ENCODE data around the gene MPPED1. TPM values are rescaled to one million over a fixed set of nuclear protein-coding genes. Genes with fewer than 3 reads are reported as not detected.

The MPPED1 gene
- total RNA-seq, 1 donor from 2014 or later: 0.18 TPM

GRCh38 chr22:43531651-43532050 lies 119.8 kb downstream of the MPPED1 start:
- H3K27me3 Mint-ChIP-seq (ENCODE audit: unreplicated experiment): peaks cover 5% of the 10 kb centered on the region
- H3K27ac Mint-ChIP-seq (ENCODE audit: unreplicated experiment): no peak overlapping the region
- H3K9me3 Mint-ChIP-seq (ENCODE audit: unreplicated experiment): no peaks in the 10 kb centered on the region
- TF ChIP-seq, protein P1, sequence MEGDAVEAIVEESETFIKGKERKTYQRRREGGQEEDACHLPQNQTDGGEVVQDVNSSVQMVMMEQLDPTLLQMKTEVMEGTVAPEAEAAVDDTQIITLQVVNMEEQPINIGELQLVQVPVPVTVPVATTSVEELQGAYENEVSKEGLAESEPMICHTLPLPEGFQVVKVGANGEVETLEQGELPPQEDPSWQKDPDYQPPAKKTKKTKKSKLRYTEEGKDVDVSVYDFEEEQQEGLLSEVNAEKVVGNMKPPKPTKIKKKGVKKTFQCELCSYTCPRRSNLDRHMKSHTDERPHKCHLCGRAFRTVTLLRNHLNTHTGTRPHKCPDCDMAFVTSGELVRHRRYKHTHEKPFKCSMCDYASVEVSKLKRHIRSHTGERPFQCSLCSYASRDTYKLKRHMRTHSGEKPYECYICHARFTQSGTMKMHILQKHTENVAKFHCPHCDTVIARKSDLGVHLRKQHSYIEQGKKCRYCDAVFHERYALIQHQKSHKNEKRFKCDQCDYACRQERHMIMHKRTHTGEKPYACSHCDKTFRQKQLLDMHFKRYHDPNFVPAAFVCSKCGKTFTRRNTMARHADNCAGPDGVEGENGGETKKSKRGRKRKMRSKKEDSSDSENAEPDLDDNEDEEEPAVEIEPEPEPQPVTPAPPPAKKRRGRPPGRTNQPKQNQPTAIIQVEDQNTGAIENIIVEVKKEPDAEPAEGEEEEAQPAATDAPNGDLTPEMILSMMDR (IDR thresholded peaks at IDR 0.05; ENCODE audit: unreplicated experiment): no peak
- H3K36me3 Mint-ChIP-seq (ENCODE audit: low read depth, unreplicated experiment): no peaks in the 10 kb centered on the region
- H3K4me1 Mint-ChIP-seq (ENCODE audit: unreplicated experiment): no peaks in the 10 kb centered on the region
- no peak for DNase-seq (ENCODE audit: low spot score)
- H3K4me3 Mint-ChIP-seq (ENCODE audit: unreplicated experiment): no peak overlapping the region

- H3K9me3 Mint-ChIP-seq (ENCODE audit: unreplicated experiment): no peaks in the 10 kb centered on the region
- no peaks in the 10 kb centered on the region for H3K4me1 Mint-ChIP-seq (ENCODE audit: unreplicated experiment)
- H3K27me3 Mint-ChIP-seq (ENCODE audit: unreplicated experiment): peaks cover 5% of the 10 kb centered on the region
- DNase-seq (ENCODE audit: low spot score): no peak
- no peaks in the 10 kb centered on the region for H3K36me3 Mint-ChIP-seq (ENCODE audit: low read depth, unreplicated experiment)
- TF ChIP-seq, protein P1 (IDR thresholded peaks at IDR 0.05; ENCODE audit: unreplicated experiment): no peak
- H3K27ac Mint-ChIP-seq (ENCODE audit: unreplicated experiment): no peak overlapping the region
- no peak overlapping the region for H3K4me3 Mint-ChIP-seq (ENCODE audit: unreplicated experiment)
Measured at GRCh38 chr22:43532301-43533155, 120.7 kb downstream of the MPPED1 start.

- H3K36me3 Mint-ChIP-seq (ENCODE audit: low read depth, unreplicated experiment): no peaks in the 10 kb centered on the region
- H3K4me3 Mint-ChIP-seq (ENCODE audit: unreplicated experiment): no peak overlapping the region
- no peak for DNase-seq (ENCODE audit: low spot score)
- no peaks in the 10 kb centered on the region for H3K9me3 Mint-ChIP-seq (ENCODE audit: unreplicated experiment)
- H3K27ac Mint-ChIP-seq (ENCODE audit: unreplicated experiment): no peak overlapping the region
- TF ChIP-seq, protein P1 (IDR thresholded peaks at IDR 0.05; ENCODE audit: unreplicated experiment): no peak
- H3K27me3 Mint-ChIP-seq (ENCODE audit: unreplicated experiment): peaks cover 5% of the 10 kb centered on the region
- no peaks in the 10 kb centered on the region for H3K4me1 Mint-ChIP-seq (ENCODE audit: unreplicated experiment)
Measured at GRCh38 chr22:43533156-43533530, 121.3 kb downstream of the MPPED1 start.

GRCh38 chr22:43533656-43534428 lies 122.0 kb downstream of the MPPED1 start:
- TF ChIP-seq, protein P1 (IDR thresholded peaks at IDR 0.05; ENCODE audit: unreplicated experiment): no peak
- no peaks in the 10 kb centered on the region for H3K4me1 Mint-ChIP-seq (ENCODE audit: unreplicated experiment)
- H3K27ac Mint-ChIP-seq (ENCODE audit: unreplicated experiment): no peak overlapping the region
- no peaks in the 10 kb centered on the region for H3K36me3 Mint-ChIP-seq (ENCODE audit: low read depth, unreplicated experiment)
- DNase-seq (ENCODE audit: low spot score): no peak
- peaks cover 5% of the 10 kb centered on the region for H3K27me3 Mint-ChIP-seq (ENCODE audit: unreplicated experiment)
- H3K9me3 Mint-ChIP-seq (ENCODE audit: unreplicated experiment): no peaks in the 10 kb centered on the region
- H3K4me3 Mint-ChIP-seq (ENCODE audit: unreplicated experiment): no peak overlapping the region

GRCh38 chr22:43534916-43535315 lies 123.1 kb downstream of the MPPED1 start:
- Mint-ChIP-seq H3K9me3 (ENCODE audit: unreplicated experiment) (no peaks in the 10 kb centered on the region), H3K4me1 (ENCODE audit: unreplicated experiment) (no peaks in the 10 kb centered on the region), H3K27ac (ENCODE audit: unreplicated experiment) (no peak overlapping the region), H3K36me3 (ENCODE audit: low read depth, unreplicated experiment) (no peaks in the 10 kb centered on the region), H3K4me3 (ENCODE audit: unreplicated experiment) (no peak overlapping the region), H3K27me3 (ENCODE audit: unreplicated experiment) (peaks cover 5% of the 10 kb centered on the region)
- DNase-seq (ENCODE audit: low spot score): no peak
- TF ChIP-seq, protein P1 (IDR thresholded peaks at IDR 0.05; ENCODE audit: unreplicated experiment): no peak

Measured in endothelial cell (in vitro differentiated cells).